ENCODE data around the gene TFAP2B. TPM values are rescaled to one million over a fixed set of nuclear protein-coding genes. Genes with fewer than 3 reads are reported as not detected.

The TFAP2B gene
- total RNA-seq, 2 donors from 2014 or later: not detected

DNA sequence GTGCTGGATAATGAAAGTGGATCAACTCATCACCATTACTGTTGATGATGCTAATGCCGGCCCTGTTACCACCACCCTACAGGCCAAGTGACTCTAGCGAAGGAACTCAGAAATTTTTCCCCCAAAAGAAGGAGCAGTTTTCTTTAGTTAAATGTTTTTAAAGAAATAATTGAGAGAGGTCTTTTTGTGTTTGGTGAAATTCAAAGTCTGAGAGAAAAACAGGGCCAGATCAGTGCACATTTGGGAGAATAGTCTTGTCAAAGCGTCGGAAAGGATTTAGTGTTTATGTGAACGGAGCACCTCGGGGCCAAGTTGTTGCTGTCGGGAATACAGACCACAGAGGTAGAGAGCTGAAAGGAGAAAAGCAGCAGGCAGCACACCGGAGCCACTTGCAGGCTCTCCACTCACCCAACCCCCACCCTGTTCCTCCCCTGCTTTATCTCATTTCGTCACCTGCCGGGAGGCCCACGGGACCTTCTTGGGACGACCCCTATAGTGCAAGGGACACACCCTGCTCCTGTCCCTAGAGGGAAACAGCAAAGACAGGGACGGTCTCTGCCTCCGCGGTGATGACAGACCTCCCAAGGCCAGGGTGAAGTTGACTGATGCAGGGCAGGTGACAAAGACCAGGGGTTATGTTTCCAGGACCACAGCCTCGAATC, 6.8 kb downstream of the TFAP2B start:
- peak; percentile 72 for DNase-seq
- 3 to 6% methylated on average over 11 to 16 of the region's 16 CpGs for WGBS, 2 experiments (ENCODE audit: insufficient coverage in 1 of 2, insufficient read length in 1 of 2)
- H3K36me3 Mint-ChIP-seq (ENCODE audit: low read depth): no peaks in the 10 kb centered on the region
- H3K9me3 ChIP-seq (ENCODE audit: control insufficient read depth, low read length): no peaks in the 10 kb centered on the region
- no peaks in the 10 kb centered on the region for H3K4me1 ChIP-seq (ENCODE audit: control insufficient read depth, insufficient read depth, low read length)
- H3K4me3 ChIP-seq (ENCODE audit: low read length): no peak overlapping the region
- peaks cover 100% of the 10 kb centered on the region for H3K27me3 ChIP-seq (ENCODE audit: control insufficient read depth, insufficient read depth, low read length, poor library complexity, severe bottlenecking)
- H3K27me3 Mint-ChIP-seq (ENCODE audit: insufficient read depth): peaks cover 99% of the 10 kb centered on the region
- TF ChIP-seq, protein P1, sequence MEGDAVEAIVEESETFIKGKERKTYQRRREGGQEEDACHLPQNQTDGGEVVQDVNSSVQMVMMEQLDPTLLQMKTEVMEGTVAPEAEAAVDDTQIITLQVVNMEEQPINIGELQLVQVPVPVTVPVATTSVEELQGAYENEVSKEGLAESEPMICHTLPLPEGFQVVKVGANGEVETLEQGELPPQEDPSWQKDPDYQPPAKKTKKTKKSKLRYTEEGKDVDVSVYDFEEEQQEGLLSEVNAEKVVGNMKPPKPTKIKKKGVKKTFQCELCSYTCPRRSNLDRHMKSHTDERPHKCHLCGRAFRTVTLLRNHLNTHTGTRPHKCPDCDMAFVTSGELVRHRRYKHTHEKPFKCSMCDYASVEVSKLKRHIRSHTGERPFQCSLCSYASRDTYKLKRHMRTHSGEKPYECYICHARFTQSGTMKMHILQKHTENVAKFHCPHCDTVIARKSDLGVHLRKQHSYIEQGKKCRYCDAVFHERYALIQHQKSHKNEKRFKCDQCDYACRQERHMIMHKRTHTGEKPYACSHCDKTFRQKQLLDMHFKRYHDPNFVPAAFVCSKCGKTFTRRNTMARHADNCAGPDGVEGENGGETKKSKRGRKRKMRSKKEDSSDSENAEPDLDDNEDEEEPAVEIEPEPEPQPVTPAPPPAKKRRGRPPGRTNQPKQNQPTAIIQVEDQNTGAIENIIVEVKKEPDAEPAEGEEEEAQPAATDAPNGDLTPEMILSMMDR (conservative IDR thresholded peaks at IDR 0.05): no peak
- H3K9ac ChIP-seq (ENCODE audit: extremely low read depth, low read length, poor library complexity, severe bottlenecking): no peak overlapping the region
- H3K36me3 ChIP-seq (ENCODE audit: control insufficient read depth, insufficient read depth, low read length): no peaks in the 10 kb centered on the region
- peaks cover 42% of the 10 kb centered on the region for H3K4me1 Mint-ChIP-seq
- H3K9me3 Mint-ChIP-seq: no peaks in the 10 kb centered on the region
- no peak overlapping the region for H3K27ac ChIP-seq (ENCODE audit: low read depth, low read length)
- no peak overlapping the region for H3K27ac Mint-ChIP-seq
- peak overlapping the region; percentile 14 for H3K4me3 Mint-ChIP-seq

- 9 to 10% methylated on average over 6 to 19 of the region's 19 CpGs for WGBS, 2 experiments (ENCODE audit: insufficient coverage in 1 of 2, insufficient read length in 1 of 2)
- Mint-ChIP-seq H3K4me1 (peaks cover 43% of the 10 kb centered on the region), H3K4me3 (peak overlapping the region; percentile 14), H3K27ac (no peak overlapping the region), H3K27me3 (ENCODE audit: insufficient read depth) (peaks cover 99% of the 10 kb centered on the region), H3K9me3 (no peaks in the 10 kb centered on the region), H3K36me3 (ENCODE audit: low read depth) (no peaks in the 10 kb centered on the region)
- no peaks in the 10 kb centered on the region for H3K4me1 ChIP-seq (ENCODE audit: control insufficient read depth, insufficient read depth, low read length)
- no peak overlapping the region for H3K4me3 ChIP-seq (ENCODE audit: low read length)
- no peaks in the 10 kb centered on the region for H3K9me3 ChIP-seq (ENCODE audit: control insufficient read depth, low read length)
- no peak for DNase-seq
- TF ChIP-seq, protein P1 (conservative IDR thresholded peaks at IDR 0.05): no peak
- H3K27me3 ChIP-seq (ENCODE audit: control insufficient read depth, insufficient read depth, low read length, poor library complexity, severe bottlenecking): peaks cover 100% of the 10 kb centered on the region
- no peaks in the 10 kb centered on the region for H3K36me3 ChIP-seq (ENCODE audit: control insufficient read depth, insufficient read depth, low read length)
- H3K9ac ChIP-seq (ENCODE audit: extremely low read depth, low read length, poor library complexity, severe bottlenecking): no peak overlapping the region
- H3K27ac ChIP-seq (ENCODE audit: low read depth, low read length): no peak overlapping the region
Observed at GRCh38 chr6:50826037-50826761, 7.5 kb downstream of the TFAP2B start.

DNA sequence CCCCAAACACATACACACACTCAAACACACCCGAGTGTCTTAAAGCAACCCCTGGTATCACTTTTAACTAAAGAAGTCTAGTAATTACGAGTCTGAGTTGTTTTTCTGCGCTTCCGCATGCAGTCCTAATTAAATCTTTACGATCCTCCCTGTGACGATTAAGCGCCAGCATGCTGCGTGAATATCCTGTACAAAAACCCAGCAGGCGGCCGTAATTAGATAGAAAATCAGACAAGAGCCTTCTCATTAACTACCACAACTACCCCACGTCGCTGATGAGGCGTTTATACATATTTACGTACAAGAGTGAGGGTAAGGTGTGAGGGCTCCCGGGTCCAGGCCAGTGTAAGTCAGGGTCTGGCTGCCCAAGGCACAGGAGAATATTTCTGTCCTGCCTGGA, 8.1 kb downstream of the TFAP2B start:
- no peaks in the 10 kb centered on the region for H3K36me3 Mint-ChIP-seq (ENCODE audit: low read depth)
- Histone ChIP-seq H3K4me1 (ENCODE audit: control insufficient read depth, insufficient read depth, low read length) (no peaks in the 10 kb centered on the region), H3K9me3 (ENCODE audit: control insufficient read depth, low read length) (no peaks in the 10 kb centered on the region), H3K9ac (ENCODE audit: extremely low read depth, low read length, poor library complexity, severe bottlenecking) (no peak overlapping the region), H3K36me3 (ENCODE audit: control insufficient read depth, insufficient read depth, low read length) (no peaks in the 10 kb centered on the region), H3K27me3 (ENCODE audit: control insufficient read depth, insufficient read depth, low read length, poor library complexity, severe bottlenecking) (peaks cover 100% of the 10 kb centered on the region), H3K27ac (ENCODE audit: low read depth, low read length) (no peak overlapping the region), H3K4me3 (ENCODE audit: low read length) (no peak overlapping the region)
- H3K4me3 Mint-ChIP-seq: no peak overlapping the region
- peaks cover 99% of the 10 kb centered on the region for H3K27me3 Mint-ChIP-seq (ENCODE audit: insufficient read depth)
- no peak for DNase-seq
- H3K4me1 Mint-ChIP-seq: peaks cover 40% of the 10 kb centered on the region
- H3K9me3 Mint-ChIP-seq: no peaks in the 10 kb centered on the region
- H3K27ac Mint-ChIP-seq: no peak overlapping the region
- 5% methylated on average over 15 of the region's 15 CpGs; no CpG with 5 or more reads in 1 of the 2 experiments for WGBS, 2 experiments (ENCODE audit: insufficient coverage in 1 of 2, insufficient read length in 1 of 2)
- TF ChIP-seq, protein P1 (conservative IDR thresholded peaks at IDR 0.05): no peak

Measured in endodermal cell (in vitro differentiated cells).